ENCODE results near the gene GTF2IRD2. TPM values are rescaled to one million over a fixed set of nuclear protein-coding genes. Genes with fewer than 3 reads are reported as not detected.
"Not testable (repeated sequence)": the region's sequence is repeated elsewhere in the genome, so short reads cannot be mapped to it uniquely, and the experiment has no call there.

GTF2IRD2 gene
- total and polyA plus RNA-seq, 10 donors, result 13.3 to 31.3 (median 19.0) TPM

DNA sequence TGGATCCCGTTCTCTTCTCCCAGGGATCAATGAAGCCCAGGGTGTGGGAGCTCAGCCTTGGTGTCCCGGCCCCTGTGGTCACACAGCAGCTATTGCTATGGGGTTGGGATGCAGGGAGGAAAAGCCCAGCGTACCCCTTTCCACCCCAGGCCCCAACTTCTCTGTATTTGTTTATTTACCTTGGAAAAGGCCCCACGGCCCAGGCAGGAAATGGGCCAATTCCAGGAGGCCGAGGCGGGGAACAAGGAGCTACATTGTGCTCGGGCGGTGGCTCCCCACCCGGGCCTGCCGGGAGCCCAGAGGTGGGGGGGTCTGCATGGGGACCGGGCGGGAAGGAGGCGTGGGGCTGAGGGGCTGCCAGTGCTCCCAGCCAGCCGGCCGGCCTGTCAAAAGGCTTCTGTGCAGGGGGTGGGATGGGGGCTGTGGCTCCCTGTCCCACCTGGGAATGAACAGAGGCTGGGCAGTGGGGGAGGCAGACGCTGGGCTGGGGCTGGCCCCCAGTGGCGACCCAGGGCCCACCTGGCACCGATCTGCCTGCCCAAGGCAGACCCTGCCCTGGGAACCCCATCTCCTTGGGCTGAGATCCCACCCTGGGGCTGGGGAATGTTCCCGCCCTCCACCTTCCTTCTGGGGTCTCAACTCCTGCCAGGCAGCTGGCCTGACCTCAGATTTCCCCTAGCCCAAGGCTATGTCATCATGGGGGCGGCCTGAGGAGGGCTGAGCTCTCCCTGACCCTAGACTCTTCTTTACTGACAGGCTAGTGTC is 23.5 kb upstream of the GTF2IRD2 start:
- DNase-seq; H3K9me3 ChIP-seq; intact Hi-C loops (cut with DNase I; ENCODE audit: low total_unique reads); H3K4me1 ChIP-seq; H3K27ac ChIP-seq; H3K4me3 ChIP-seq; H3K27me3 ChIP-seq (replicated peaks in 1 of 7): not testable (repeated sequence)
- peaks cover 0 to 12% (median 0%) of the 10 kb centered on the region in 6 donors for H3K36me3 ChIP-seq
- peak in 2 of 3 donors; percentile 22 to 27 for TF ChIP-seq POLR2AphosphoS5 (IDR thresholded peaks at IDR 0.05)
- 58 to 78% (median 60%) methylated on average over 4 to 18 of the region's 20 CpGs for WGBS, 5 donors

DNA sequence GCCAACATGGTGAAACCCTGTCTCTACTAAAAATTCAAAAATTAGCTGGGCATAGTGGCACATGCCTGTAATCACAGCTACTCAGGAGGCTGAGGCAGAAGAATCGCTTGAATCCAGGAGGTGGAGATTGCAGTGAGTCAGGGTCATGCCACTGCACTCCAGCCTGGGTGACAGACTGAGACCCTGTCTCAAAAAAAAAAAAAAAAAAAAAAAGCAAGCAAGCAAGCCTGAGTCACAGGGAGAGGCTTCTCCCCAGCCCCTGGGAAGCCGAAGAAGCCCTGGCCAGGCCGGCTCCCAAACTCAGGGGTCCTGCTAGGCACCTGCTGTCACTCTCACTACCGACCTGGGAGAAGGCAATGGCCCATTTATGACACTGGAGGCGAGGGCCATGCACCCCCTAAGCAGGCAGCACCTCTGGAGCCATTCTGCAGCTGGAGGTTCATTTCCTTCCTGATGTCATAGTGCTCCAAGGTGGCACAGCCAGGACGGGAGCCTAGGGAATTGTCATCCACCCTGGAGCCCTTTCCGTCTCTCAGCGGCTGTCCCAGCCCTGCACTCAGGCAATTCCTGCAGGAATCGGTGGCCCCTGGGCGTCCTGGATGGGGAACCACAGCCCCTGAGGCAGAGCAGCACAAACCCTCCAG is 22.8 kb upstream of the GTF2IRD2 start:
- H3K4me1 ChIP-seq; H3K4me3 ChIP-seq; DNase-seq; intact Hi-C loops (cut with DNase I; ENCODE audit: low total_unique reads); H3K9me3 ChIP-seq; H3K27me3 ChIP-seq (replicated peaks in 1 of 7); H3K27ac ChIP-seq: not testable (repeated sequence)
- WGBS, 5 donors, result 77 to 100% (median 87%) methylated on average over 2 to 8 of the region's 10 CpGs; no CpG with 5 or more reads in 1 of the 5 donors
- H3K36me3 ChIP-seq, result peaks cover 0 to 12% (median 0%) of the 10 kb centered on the region in 6 donors

DNA sequence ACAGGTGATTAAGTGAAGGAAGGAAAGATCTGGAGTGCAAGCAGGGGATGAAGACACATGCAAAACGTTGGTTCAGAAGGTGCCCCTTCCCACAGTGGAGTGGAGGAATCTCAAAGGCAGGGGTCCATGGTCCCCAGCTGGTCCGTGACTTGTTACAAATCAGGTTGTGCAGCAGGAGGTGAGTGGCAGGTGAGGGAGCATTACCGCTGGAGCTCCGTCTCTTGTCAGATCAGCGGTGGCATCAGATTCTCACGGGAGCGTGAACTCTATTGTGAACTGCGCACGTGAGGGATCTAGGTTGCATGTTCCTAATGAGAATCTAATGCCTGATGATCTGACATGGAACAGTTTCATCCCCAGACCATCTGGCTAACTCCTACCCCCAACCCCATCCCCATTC is 21.1 kb upstream of the GTF2IRD2 start:
- H3K27ac ChIP-seq; intact Hi-C loops (cut with DNase I; ENCODE audit: low total_unique reads); H3K4me1 ChIP-seq; H3K9me3 ChIP-seq; H3K4me3 ChIP-seq; H3K27me3 ChIP-seq (replicated peaks in 1 of 7); H3K36me3 ChIP-seq; DNase-seq: not testable (repeated sequence)
- WGBS, 5 donors, result 84 to 92% (median 91%) methylated on average over 9 of the region's 9 CpGs

DNA sequence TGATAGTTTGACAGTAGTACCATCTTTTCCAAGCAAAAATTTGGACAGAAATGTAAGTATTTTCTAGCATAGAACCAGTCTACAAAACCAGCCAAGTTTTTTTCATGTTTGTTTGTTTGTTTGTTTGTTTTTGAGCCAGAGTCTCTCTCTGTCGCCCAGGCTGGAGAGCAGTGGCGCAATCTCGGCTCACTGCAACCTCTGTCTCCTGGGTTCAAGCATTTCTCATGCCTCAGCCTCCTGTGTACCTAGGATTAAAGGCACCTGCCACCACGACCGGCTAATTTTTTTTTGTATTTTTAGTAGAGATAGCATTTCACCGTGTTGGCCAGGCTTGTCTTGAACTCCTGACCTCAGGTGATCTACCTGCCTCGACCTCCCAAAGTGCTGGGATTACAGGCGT is 14.4 kb upstream of the GTF2IRD2 start:
- WGBS, 5 donors, result 72 to 86% (median 78%) methylated on average over 8 of the region's 8 CpGs
- intact Hi-C loops (cut with DNase I; ENCODE audit: low total_unique reads); H3K9me3 ChIP-seq; H3K27me3 ChIP-seq (replicated peaks in 1 of 7); DNase-seq; H3K27ac ChIP-seq; H3K4me3 ChIP-seq; H3K36me3 ChIP-seq; H3K4me1 ChIP-seq: not testable (repeated sequence)

DNA sequence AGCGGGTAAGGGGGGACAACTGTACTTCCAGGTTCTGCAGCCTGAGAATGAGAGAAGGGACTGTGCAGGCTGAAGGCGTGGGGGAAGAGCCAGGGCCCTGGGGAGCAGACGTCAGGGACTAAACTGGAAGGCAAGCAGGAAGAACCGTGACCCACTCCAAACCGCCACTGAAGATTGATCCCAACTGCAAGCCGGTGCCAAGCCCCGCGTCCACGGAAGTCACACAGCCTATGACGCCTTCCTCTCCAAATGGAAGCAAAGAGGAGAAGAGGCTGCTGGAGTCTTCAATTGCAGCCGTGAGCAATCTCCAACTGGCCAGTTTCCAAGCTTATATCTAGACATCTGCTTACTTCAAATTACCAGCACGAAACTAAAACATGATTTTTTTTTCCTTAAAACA is 1.6 kb downstream of the GTF2IRD2 start:
- H3K4me3 ChIP-seq; H3K27me3 ChIP-seq (replicated peaks in 1 of 7); H3K9me3 ChIP-seq; H3K4me1 ChIP-seq; DNase-seq; intact Hi-C loops (cut with DNase I; ENCODE audit: low total_unique reads); H3K27ac ChIP-seq; H3K36me3 ChIP-seq: not testable (repeated sequence)
- no CpG with 5 or more reads among the region's 12 CpGs for WGBS, 5 donors

DNA sequence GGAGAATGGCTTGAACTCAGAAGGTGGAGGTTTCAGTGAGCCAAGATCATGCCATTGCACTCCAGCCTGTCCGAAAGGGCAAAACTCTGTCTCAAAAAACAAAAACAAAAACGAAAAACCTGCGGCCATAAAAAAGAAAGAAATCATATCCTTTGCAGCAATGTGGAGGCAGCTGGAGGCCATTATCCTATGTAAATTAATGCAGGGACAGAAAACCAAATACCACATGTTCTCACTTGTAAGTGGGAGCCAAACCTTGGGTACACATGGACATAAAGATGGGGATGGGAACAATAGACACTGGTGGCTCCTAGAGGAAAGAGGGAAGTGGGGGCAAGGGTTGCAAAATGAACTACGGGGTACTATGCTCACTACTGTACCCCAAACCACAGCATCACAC is 21.0 kb downstream of the GTF2IRD2 start:
- H3K4me3 ChIP-seq; H3K36me3 ChIP-seq; H3K4me1 ChIP-seq; intact Hi-C loops (cut with DNase I; ENCODE audit: low total_unique reads); H3K9me3 ChIP-seq; DNase-seq; H3K27ac ChIP-seq; H3K27me3 ChIP-seq (replicated peaks in 1 of 7): not testable (repeated sequence)
- WGBS, 5 donors, result 66 to 100% (median 92%) methylated on average over 1 to 3 of the region's 4 CpGs; no CpG with 5 or more reads in 2 of the 5 donors

DNA sequence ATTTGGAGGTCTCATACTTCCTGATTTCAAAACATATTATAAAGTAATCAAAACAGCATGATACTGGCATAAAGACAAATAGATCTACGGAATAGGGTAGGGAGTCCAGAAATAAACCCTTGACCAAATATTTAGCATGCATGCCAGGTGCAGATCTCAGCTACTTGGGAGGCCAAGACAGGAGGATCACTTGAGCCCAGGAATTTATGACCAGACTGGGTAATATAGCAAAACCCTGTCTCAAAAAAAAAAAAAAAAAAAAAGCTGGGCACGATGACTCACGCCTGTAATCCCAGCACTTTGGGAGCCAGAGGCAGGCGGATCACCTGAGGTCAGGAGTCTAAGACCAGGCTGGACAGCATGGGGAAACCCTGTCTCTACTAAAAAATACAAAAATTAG is 21.4 kb downstream of the GTF2IRD2 start:
- H3K36me3 ChIP-seq; H3K4me1 ChIP-seq; intact Hi-C loops (cut with DNase I; ENCODE audit: low total_unique reads); H3K27me3 ChIP-seq (replicated peaks in 1 of 7); H3K4me3 ChIP-seq; H3K9me3 ChIP-seq; DNase-seq; H3K27ac ChIP-seq: not testable (repeated sequence)
- WGBS, 5 donors, result 84 to 100% (median 96%) methylated on average over 1 of the region's 4 CpGs

DNA sequence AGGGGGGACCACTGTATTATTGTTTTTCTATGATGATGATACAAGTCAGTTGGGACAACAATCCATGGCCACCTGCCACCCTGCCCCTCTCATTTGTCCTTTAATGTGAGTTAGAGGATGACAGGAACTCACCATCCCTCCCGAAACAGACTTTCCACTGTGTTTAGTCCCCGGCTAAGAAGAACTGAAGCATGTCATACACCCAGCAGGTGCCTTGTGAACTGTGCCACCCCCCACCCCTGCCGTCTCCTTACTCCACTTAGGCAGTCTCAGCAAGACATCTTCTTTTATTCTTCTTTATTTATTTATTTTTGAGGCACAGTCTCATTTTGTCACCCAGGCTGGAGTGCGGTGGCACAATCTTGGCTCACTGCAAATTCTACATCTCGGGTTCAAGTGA is 30.1 kb downstream of the GTF2IRD2 start:
- H3K9me3 ChIP-seq; intact Hi-C loops (cut with DNase I; ENCODE audit: low total_unique reads): not testable (repeated sequence)
- WGBS, 5 donors, result no CpG with 5 or more reads among the region's 5 CpGs

DNA sequence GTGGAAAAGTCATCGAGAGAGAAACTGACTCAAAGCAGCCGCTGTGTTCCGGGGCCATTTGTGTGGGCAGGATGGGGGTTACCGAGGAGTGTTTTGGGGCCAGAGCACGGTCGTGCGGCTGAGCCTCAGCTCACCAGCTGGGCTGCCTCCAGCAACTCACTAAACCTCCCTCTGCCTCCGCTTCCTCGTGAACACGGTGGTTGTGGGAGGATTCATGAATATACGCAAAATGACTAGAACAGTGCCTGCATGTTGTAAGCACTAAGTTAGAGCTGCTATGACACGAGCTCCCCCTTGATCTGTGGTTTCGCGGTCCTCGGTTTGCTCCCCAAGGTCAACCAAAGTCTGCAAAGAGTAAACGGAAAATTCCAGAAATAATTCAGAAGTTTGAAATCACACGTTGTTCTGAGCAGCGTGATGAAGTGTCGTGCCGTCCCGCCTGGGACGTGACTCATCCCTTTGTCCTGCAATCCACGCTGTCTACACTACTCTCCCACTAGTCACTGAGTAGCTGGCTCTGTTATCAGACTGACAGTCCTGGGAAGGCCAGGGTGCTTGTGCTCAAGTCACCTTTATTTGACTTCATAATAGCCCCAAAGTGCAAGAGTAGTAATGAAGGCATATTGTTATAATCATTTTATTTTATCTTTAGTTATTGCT is 31.1 kb downstream of the GTF2IRD2 start:
- H3K4me1 ChIP-seq; intact Hi-C loops (cut with DNase I; ENCODE audit: low total_unique reads); DNase-seq: not testable (repeated sequence)

More for the DNA sequence above, 30.1 kb downstream of the GTF2IRD2 start:
- not testable (repeated sequence) for H3K27me3 ChIP-seq (replicated peaks in 1 of 7); DNase-seq; H3K4me3 ChIP-seq; H3K36me3 ChIP-seq; H3K27ac ChIP-seq; H3K4me1 ChIP-seq

DNA sequence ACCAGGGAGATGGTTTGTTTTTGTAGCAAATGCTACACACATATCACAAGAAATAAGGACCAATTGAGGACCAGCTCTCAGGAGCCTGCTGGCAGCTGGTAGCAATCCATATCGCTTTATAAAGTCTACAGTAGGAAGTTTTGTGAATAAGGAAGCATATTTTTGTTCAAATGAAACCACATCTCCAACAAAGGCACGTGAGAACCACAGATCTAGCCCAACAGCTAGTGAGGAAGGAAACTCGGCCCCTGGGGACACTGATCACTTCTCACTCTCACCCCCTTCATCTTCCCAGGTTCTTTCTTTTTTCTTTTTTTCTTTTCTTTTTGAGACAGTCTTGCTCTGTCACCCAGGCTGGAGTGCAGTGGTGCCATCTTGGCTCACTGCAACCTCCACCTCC is 35.5 kb downstream of the GTF2IRD2 start:
- H3K27me3 ChIP-seq (replicated peaks in 1 of 7); H3K4me3 ChIP-seq; H3K27ac ChIP-seq; DNase-seq; H3K9me3 ChIP-seq; intact Hi-C loops (cut with DNase I; ENCODE audit: low total_unique reads); H3K4me1 ChIP-seq; H3K36me3 ChIP-seq: not testable (repeated sequence)
- no CpG with 5 or more reads among the region's 3 CpGs for WGBS, 5 donors

More for the DNA sequence above, 31.1 kb downstream of the GTF2IRD2 start:
- H3K27ac ChIP-seq; H3K36me3 ChIP-seq; H3K4me3 ChIP-seq; H3K27me3 ChIP-seq (replicated peaks in 1 of 7); H3K9me3 ChIP-seq: not testable (repeated sequence)
- no CpG with 5 or more reads among the region's 23 CpGs for WGBS, 5 donors

DNA sequence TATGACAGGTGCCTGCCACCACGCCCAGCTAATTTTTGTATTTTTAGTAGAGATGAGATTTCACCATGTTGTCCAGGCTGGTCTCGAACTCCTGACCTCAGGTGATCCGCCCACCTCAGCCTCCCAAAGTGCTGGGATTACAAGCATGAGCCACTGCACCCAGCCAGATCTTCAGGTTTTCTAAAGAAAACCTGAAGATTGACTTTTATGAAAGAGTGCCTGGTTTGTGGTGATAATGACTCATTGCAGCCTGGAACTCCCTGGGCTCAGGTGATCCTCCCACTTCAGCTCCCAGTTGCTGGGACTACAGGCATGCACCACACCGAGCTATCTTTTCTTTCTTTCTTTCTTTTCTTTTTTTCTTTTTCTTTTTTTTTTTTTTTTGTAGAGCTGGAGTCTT is 52.8 kb downstream of the GTF2IRD2 start:
- H3K4me3 ChIP-seq; H3K27me3 ChIP-seq (replicated peaks in 1 of 7); H3K4me1 ChIP-seq; H3K27ac ChIP-seq; DNase-seq; H3K9me3 ChIP-seq; H3K36me3 ChIP-seq; intact Hi-C loops (cut with DNase I; ENCODE audit: low total_unique reads): not testable (repeated sequence)
- 80 to 100% (median 85%) methylated on average over 1 of the region's 4 CpGs; no CpG with 5 or more reads in 1 of the 5 donors for WGBS, 5 donors

All from spleen (tissue), 11 donors.